Fibroblast of pulmonary artery (primary cell): ENCODE data around the gene ENOSF1.

Source experiments
- DNase-seq: peaks from one replicate; pipeline ENCODE4 v3.0.0-alpha.2; 2010; ENCODE audit warnings: low read depth
- H3K4me3 ChIP-seq: replicated peaks from 2 replicates; pipeline ENCODE4 v1.5.1; 2011; ENCODE audit warnings: low read depth, mild to moderate bottlenecking, control low read depth, low read length, moderate library complexity
- TF ChIP-seq, protein P1 (sequence below): IDR thresholded peaks from 2 replicates; pipeline ENCODE4 v1.5.1; 2011; ENCODE audit warnings: mild to moderate bottlenecking, control low read depth, low read length, inconsistent platforms; ENCODE audit errors: missing control alignments

Gene ENOSF1

GRCh38 chr18:658001-658946, 54.2 kb downstream of the ENOSF1 start:
- TF ChIP-seq, protein P1, sequence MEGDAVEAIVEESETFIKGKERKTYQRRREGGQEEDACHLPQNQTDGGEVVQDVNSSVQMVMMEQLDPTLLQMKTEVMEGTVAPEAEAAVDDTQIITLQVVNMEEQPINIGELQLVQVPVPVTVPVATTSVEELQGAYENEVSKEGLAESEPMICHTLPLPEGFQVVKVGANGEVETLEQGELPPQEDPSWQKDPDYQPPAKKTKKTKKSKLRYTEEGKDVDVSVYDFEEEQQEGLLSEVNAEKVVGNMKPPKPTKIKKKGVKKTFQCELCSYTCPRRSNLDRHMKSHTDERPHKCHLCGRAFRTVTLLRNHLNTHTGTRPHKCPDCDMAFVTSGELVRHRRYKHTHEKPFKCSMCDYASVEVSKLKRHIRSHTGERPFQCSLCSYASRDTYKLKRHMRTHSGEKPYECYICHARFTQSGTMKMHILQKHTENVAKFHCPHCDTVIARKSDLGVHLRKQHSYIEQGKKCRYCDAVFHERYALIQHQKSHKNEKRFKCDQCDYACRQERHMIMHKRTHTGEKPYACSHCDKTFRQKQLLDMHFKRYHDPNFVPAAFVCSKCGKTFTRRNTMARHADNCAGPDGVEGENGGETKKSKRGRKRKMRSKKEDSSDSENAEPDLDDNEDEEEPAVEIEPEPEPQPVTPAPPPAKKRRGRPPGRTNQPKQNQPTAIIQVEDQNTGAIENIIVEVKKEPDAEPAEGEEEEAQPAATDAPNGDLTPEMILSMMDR: no peak
- peak overlapping the region; percentile 87 for H3K4me3 ChIP-seq
- peak; percentile 88 for DNase-seq

- H3K4me3 ChIP-seq: peak within 1 kb of the TSS; percentile 87
- peak; percentile 53 for DNase-seq
- TF ChIP-seq, protein P1: no peak
These were observed 55.0 kb downstream of the ENOSF1 start, which contains the start of gene TYMS for GRCh38 chr18:657311-658000. Gene TYMS (plus strand): TSS chr18:657653. CDS start chr18:657743, 90 bp downstream.

GRCh38 chr18:655445-655844, 57.0 kb downstream of the ENOSF1 start:
- DNase-seq: no peak
- no peak overlapping the region for H3K4me3 ChIP-seq
- TF ChIP-seq, protein P1: no peak

GRCh38 chr18:654601-655000, 57.8 kb downstream of the ENOSF1 start:
- no peak overlapping the region for H3K4me3 ChIP-seq
- no peak for DNase-seq
- TF ChIP-seq, protein P1: no peak

GRCh38 chr18:653512-653911, 58.9 kb downstream of the ENOSF1 start:
- DNase-seq: no peak
- TF ChIP-seq, protein P1: no peak

GRCh38 chr18:652131-652530, 60.3 kb downstream of the ENOSF1 start:
- TF ChIP-seq, protein P1: no peak
- H3K4me3 ChIP-seq: no peak overlapping the region
- DNase-seq: no peak

More at GRCh38 chr18:653512-653911, 58.9 kb downstream of the ENOSF1 start:
- H3K4me3 ChIP-seq: no peak overlapping the region
